ENCODE measurements around the gene SRSF5.
"Not testable (repeated sequence)": the region's sequence is repeated elsewhere in the genome, so short reads cannot be mapped to it uniquely, and the experiment has no call there.

Gene SRSF5

GRCh38 chr14:69808919-69809808 lies 42.2 kb downstream of the SRSF5 start:
- DNase-seq = no peak

- DNase-seq = no peak
Observed at GRCh38 chr14:69811227-69811867, 44.4 kb downstream of the SRSF5 start.

GRCh38 chr14:69811868-69812252 lies 44.9 kb downstream of the SRSF5 start:
- DNase-seq = no peak

- DNase-seq = peak in 1 of 2 experiments; percentile 61
Observed at GRCh38 chr14:69812711-69813110, 45.8 kb downstream of the SRSF5 start.

GRCh38 chr14:69813346-69813745 lies 46.4 kb downstream of the SRSF5 start:
- DNase-seq = not testable (repeated sequence)

GRCh38 chr14:69814397-69814796 lies 47.5 kb downstream of the SRSF5 start:
- DNase-seq = no peak

- no peak for DNase-seq
Observed at GRCh38 chr14:69815556-69815955, 48.6 kb downstream of the SRSF5 start.

- no peak for DNase-seq
Observed at GRCh38 chr14:69816216-69816615, 49.3 kb downstream of the SRSF5 start.

GRCh38 chr14:69818758-69819191 lies 51.8 kb downstream of the SRSF5 start:
- DNase-seq = peak; percentile 61 to 87

GRCh38 chr14:69819607-69820006 lies 52.7 kb downstream of the SRSF5 start:
- no peak for DNase-seq

- no peak for DNase-seq
Observed at GRCh38 chr14:69820991-69821390, 54.0 kb downstream of the SRSF5 start.

Data from NCI-H446 (cell line).